Measurements from ENCODE around the gene ANKAR.
"Not testable (repeated sequence)": the region's sequence is repeated elsewhere in the genome, so short reads cannot be mapped to it uniquely, and the experiment has no call there.

The ANKAR gene

DNA sequence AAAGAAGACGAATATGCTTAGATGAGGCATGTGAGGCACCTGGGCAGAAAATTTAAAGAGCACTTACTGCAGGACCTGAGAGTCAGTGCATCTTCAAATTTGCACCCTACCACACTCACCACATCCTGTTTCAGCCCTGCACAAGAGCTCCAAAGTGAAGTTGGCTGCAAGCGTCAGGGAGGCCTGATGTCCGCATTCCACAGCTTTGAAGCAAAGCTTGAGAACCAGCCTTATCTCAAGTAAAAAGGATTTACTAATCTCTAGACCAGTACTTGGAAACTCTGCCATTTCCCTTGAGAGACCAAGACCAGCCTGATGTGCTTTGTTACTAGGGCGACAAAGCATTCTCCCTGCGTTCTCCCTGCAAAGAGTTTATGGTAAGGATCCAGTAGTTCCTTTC is 16.6 kb upstream of the ANKAR start:
- DNase-seq (ENCODE audit: low read depth in 1 of 2, low spot score in 1 of 2): no peak

DNA sequence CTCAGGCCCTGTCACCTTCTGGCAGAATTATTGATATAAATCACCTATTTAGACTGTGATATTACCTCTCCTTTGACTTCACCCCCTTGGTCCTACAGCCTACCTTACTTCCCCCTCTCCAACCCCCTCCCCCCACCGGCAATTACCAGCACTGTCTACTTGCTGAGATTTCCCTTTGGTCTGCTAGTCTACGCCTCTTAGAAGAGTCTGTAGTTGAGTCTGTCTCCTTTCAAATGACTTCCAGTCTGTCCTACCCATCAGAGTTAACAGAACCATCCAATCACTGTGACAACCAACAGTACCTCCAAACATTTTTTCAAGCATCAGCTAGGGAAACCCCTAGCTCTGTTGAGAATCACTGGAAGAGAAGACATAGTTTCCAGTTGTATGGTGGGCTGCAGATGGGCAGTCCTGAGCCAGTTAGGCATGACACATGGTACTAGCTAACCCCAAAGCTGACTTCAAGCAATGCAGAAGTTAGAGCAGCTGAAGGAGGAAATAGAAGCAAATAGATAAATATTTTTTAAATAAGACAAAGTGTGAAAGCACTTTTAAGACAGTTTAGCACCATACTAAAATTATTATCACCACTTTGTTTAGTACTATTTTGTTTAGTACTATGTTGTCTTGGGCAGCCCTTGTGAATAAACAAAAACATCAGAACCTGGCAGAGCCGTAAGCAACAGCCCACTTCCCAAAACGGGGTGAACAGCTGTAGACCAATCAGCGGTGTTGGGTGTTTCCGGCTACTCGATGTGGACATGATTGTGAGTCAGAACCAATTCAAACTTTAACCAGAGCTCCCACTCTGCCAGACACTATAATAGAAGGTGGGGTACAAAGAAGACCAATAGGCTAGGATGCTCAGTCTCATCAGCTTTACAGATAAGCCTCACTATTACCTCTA is 15.9 kb upstream of the ANKAR start:
- DNase-seq (ENCODE audit: low read depth in 1 of 2, low spot score in 1 of 2): no peak

DNA sequence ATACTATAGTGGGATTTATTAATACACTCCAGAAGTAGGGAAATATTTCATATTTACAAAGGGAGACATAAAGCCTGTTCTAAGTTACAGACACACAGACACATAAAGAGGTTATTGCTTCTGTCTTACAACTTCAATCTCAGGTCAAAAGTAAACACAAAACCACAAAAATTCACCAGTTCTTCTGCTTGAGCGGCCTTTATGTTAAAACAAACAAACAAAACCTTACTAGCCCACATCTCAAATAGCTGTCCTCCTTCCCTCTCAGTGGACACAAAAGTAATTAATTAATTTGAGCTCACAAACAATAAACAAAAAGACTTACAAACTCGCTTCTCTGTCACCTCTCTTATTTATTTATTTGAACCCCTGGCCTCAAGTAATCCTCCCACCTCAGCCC is 14.7 kb upstream of the ANKAR start:
- DNase-seq (ENCODE audit: low read depth in 1 of 2, low spot score in 1 of 2): no peak

DNA sequence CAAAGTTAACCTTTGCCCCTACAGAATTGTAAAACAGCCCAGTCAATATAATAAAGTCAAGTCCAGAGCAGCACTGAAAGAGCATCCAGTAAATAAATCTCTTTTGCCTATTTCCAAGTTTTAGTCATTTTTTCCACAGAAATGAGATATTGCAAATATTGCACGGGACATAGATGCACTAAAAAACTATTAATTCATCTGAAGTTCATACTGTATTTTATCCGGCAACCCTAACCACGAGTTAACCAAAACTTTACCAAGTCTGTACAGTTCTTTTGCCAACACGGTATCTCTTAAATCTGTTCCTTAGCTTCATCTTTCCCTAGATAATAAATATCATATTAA is 13.7 kb upstream of the ANKAR start:
- DNase-seq (ENCODE audit: low read depth in 1 of 2, low spot score in 1 of 2): no peak

DNA sequence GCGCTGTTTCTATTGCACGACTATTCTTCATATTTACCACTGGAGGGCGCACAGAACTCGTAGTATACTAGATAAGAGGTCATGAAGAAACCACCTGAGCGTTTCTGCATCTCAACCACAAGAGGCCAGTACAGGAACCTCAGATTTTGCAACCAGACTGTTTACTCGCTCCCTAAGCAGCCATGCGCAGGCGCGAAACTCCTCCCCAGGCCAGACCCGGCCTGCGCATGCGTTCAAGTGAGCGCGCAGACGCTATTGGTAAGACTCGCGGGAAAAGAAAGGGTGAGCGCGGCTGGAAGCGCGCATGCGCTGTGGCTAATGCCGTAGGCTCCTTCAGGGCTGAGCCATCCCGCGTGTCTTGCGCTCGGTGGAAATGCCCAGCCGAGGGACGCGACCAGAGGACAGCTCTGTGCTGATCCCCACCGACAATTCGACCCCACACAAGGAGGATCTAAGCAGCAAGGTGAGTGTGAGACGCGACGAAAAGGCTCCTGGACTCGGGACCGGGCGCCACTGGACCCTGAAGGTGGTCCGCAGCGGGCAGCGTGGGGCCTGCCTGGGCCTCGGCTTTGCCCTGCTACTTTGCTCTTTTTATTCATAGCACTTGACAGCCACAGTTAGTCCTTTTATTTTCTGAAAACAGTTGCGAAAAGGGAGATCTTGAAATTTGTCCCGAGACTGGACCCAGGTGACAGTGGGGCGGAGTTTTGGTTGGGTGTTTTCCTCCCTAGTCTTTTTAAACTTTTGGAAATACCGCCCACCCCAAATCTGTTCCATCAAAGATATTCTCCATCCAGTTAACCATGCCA is 13.1 kb upstream of the ANKAR start, which contains the start of gene ASNSD1:
Gene ASNSD1, plus strand, starts transcription at position 312 of the 809 bp plus-strand sequence. CDS start 4,674 bp downstream, outside the sequence.
- peak; percentile 92 to 98 for DNase-seq (ENCODE audit: low read depth in 1 of 2, low spot score in 1 of 2)

DNA sequence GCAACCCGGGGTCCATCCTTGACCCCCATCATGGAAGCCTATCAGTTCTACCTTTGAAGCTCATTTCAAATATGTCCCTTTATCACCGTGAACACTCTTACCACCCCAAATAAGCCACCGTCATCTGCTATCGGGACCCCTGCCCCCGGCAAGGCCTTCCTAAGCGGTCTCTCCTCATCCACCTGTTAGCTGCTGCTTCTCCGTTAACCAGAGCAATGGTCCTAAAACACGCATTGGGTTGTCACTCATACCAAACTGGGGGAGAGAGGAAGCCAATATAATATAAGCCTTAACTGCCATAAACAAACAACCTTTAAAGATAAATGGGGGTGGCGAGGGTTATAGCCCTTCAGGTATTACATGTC is 12.5 kb upstream of the ANKAR start:
- DNase-seq (ENCODE audit: low read depth in 1 of 2, low spot score in 1 of 2): no peak

DNA sequence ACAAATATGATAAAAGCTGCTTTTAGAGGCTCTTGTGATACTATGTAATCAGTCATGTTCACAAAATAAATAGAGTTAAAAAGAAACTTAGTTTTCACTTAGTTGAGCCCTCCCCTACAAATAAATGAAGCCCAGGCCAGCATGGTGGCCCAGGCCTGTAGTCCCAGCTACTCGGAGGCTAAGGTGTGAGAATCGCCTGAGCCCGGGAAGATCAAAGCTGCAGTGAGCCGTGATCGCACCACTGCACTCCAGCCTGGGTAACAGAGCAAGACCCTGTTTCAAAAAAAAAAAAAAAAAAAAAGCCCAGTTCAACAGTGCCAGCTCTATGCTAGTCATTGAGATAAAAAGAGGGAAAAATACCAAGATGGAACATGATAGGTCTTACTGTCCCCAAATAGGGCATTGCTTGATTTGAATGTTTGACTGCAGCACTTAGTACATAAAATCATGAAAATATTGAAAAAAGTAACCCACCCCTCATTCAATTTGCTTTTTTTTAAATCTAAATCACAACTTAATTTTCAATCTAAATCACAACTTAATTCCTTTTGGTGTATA is 11.7 kb upstream of the ANKAR start:
- DNase-seq (ENCODE audit: low read depth in 1 of 2, low spot score in 1 of 2): no peak

DNA sequence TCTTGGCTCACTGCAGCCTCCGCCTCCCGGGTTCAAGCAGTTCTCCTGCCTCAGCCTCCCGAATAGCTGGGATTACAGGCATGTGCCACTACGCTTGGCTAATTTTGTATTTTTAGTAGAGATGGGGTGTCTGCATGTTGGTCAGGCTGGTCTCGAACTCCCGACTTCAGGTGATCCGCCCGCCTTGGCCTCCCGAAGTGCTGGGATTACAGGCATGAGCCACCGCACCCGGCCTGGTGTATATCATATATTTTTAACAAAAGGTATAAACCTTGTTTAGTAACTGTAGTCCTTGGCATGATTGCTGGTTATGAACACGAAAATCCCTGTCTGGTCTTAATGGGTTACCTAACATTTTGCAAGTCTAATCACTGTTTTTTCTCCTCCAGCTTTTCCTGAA is 11.2 kb upstream of the ANKAR start:
- DNase-seq (ENCODE audit: low read depth in 1 of 2, low spot score in 1 of 2): not testable (repeated sequence)

DNA sequence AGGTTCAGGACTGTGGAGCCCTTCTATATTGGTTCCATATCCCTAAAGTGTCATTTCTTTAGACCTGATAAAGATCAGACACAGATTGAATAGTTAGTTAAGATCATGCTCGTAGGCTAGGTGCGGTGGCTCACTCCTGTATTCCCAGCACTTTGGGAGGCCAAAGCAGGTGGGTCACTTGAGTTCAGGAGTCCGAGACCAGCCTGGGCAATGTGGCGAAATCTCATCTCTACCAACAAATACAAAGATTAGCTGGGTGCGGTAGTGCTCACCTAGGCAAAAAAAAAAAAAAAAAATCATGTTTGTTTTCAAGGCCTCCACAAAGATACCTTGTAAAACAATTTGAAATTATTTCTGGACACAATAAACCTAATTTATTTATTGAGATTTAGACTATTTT is 4.6 kb upstream of the ANKAR start:
- no peak for DNase-seq (ENCODE audit: low read depth in 1 of 2, low spot score in 1 of 2)

DNA sequence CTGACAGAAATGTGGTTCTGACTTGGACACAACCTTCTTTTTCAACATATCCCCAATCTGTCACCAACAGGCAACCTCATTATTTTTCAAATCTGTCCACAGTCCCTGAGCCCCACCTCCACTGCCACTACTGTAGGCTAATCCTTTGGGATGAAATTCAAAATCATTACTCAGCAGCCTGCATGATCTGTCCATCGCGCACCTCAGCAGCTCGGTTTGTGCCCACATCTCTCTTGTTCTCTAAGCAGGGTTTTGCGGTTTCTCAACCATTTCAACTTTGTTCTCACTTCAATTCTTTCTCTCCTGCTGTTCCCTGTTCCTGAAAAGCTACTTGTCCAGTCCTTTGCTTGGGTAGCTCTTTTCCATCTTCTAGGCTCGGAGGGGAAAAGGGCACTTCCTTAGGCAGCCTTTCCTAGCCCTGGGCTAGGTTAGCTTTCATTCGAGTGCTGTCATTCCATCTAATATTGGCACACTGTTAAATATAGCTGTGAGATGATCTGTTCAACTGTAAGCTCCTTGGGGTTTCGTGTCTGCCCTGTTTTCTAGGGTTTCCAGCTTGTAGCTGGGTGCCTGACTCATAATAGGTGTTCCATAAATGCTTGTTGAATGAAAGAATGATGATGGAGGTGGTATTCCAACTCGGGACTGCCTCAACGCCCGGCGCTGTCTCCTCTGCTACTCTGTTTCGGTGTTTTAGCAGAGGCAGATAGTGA is 653 bp upstream of the ANKAR start:
- no peak for DNase-seq (ENCODE audit: low read depth in 1 of 2, low spot score in 1 of 2)

DNA sequence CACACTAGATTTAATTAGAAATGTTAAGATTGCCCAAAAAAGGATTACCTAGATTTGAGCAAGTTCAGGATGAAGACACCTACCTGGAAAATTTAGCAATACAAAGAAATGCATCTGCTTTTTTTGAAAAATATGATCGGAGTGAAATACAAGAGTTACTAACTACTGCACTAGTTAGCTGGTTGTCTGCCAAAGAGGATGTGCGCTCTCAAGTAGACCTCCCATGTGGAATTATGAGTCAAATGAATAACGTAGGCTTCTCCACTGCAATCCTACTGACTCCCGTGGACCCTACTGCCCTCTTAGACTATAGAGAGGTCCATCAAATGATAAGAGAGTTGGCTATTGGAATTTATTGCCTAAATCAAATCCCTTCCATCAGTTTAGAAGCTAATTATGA is 2.0 kb downstream of the ANKAR start:
- no peak for DNase-seq (ENCODE audit: low read depth in 1 of 2, low spot score in 1 of 2)

DNA sequence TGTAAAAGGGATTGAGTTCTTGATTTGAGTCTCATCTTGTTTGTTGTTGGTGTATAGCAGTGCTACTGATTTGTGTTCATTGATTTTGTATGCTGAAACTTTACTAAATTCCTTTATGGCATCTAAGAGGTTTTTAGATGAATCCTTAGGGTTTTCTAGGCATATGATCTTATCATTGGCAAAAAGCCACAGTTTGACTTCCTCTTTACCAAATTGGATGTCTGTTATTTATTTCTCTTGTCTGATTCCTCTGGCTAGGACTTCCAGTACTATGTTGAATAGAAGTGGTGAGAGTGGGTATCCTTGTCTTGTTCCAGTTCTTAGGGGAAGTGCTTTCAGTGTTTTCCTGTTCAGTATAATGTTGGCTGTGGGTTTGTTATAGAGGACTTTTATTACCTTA is 4.8 kb downstream of the ANKAR start:
- DNase-seq (ENCODE audit: low read depth in 1 of 2, low spot score in 1 of 2): no peak

DNA sequence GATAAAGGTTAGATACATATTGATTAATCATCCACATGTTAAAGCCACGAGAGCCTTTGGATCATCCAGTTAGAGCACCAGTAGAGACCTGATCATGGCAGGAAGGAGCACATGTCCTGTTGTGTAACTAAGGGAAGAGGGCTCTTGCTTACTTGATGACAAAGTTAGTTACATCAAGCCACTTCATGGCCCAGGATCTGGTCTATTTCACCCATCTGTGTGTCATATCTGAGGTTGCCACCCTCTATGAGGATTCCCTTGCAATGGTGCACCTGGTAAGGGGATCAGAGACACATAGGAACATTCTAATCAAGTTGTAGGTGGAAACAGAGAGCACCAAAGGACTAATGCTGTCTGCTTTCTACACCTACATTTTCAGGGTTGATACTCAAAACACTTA is 6.7 kb downstream of the ANKAR start:
- DNase-seq (ENCODE audit: low read depth in 1 of 2, low spot score in 1 of 2): no peak

DNA sequence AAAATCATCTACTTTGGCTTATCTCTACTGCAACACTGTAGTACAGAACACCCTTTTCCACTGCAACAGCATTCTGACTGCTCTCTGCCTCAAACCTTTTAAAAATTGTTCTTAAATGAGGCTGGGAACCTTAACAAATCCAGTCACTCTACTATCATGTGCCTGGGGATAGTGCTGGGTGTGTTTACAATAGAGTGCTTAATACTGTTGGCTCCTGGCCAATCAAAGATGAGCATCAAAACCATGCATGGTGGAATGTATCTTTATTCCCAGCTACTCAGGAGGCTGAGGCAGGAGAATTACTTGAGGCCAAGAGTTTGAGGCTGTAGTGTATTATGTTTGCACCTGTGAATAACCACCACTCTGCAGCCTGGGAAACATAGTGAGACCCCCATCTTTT is 7.4 kb downstream of the ANKAR start:
- DNase-seq (ENCODE audit: low read depth in 1 of 2, low spot score in 1 of 2): no peak

DNA sequence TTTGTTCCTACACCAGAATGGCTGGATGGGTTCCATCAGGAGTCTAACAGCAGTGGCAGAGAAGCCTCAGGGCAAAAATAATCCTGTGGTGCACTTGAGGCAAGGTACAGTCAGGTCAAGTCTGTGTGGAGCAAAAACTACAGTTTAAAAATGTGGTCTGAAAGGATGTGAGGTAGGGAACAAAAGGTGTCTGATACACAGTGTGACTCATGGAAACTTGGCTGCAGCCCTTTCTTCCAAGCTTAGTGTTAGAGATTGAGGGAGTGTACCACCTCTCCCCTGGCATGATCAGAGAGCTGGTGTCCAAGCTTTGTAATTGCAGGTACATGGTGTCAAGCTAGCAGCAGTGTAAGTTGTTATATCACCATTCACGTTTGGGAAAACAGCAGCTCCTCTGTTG is 8.9 kb downstream of the ANKAR start:
- DNase-seq (ENCODE audit: low read depth in 1 of 2, low spot score in 1 of 2): no peak

DNA sequence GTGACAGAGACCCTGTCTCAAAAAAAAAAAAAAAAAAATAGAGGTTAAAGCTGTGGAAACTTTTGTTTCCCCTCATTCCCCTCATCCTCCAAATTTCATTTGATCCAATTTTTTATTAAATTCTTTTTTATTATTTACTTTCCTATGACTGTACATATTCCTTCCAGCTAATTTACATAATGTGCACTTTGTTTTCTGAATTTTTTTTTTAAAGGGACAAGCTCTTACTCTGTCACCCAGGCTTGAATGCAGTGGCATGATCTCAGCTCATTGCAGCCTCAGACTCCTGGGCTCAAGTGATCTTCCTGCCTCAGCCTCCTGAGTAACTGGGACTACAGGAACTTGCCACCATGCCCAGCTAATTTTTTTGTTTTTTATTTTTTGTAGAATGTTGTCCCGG is 10.3 kb downstream of the ANKAR start:
- no peak for DNase-seq (ENCODE audit: low read depth in 1 of 2, low spot score in 1 of 2)

DNA sequence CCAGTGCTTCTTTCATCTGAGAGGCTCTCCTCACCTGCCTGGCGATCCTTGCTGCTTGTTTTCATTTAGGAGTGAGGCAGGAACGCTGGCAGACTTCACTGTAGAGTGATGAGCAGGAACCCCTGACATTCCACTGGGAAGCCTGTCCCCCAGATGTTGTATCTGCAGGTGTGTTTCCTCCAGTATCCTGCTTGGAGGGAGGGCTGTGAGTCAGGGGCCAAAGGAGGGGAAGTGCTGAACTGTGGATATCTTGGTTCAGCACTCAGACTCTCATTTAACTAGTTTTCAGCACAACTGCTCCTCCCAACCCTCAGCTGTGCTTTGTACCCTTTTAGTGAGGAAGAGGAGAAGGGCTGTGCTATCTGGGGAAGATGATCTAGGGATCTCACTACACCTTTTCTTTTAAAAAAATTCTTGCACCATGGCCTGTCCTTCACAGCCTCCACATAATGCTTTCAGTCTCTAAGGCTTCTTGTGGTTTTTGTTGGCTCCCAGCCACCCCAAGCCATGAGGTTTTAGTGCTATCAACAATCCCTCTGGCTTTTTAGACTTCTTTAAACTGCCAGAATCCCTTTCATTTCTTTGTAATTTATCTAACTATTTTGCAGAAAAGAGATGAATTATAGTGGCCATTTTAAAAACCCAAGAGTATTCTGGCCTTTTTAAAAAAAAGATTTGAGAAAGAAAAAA is 11.2 kb downstream of the ANKAR start:
- no peak for DNase-seq (ENCODE audit: low read depth in 1 of 2, low spot score in 1 of 2)

DNA sequence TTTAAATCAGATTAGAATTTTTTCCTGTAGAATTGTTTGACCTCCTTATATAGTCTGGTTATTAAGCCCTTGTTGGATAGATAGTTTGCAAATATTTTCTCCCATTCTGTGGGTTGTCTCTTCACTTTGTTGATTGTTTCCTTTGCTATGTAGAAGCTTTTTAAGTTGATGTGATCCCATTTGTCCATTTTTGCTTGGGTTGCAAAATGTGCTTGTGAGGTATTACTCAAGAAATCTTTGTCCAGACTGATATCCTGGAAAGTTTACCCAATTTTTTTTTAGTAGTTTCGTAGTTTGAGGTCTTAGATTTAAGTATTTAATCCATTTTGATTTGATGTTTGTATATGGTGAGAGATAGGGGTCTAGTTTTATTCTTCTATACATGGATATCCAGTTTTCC is 13.3 kb downstream of the ANKAR start:
- DNase-seq (ENCODE audit: low read depth in 1 of 2, low spot score in 1 of 2): not testable (repeated sequence)

DNA sequence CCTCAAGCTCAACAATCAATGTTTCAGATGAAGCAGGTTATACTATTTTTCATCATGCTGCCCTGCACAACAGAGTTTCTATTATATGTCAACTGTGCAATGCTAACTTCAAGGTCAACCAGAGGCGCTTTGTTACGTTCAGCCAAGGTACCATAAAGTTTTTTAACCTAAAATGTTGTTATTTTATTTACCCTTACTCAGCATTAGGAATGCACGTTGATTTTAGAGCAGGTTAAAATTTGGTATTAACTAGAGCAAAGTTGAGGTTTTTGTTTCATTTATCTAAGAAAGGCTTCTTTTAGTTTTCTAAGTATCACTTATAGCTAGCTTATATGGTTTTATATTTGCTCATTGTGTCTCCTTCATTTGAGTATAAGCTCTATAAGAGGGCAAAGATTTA is 21.8 kb downstream of the ANKAR start:
- DNase-seq (ENCODE audit: low read depth in 1 of 2, low spot score in 1 of 2): no peak

DNA sequence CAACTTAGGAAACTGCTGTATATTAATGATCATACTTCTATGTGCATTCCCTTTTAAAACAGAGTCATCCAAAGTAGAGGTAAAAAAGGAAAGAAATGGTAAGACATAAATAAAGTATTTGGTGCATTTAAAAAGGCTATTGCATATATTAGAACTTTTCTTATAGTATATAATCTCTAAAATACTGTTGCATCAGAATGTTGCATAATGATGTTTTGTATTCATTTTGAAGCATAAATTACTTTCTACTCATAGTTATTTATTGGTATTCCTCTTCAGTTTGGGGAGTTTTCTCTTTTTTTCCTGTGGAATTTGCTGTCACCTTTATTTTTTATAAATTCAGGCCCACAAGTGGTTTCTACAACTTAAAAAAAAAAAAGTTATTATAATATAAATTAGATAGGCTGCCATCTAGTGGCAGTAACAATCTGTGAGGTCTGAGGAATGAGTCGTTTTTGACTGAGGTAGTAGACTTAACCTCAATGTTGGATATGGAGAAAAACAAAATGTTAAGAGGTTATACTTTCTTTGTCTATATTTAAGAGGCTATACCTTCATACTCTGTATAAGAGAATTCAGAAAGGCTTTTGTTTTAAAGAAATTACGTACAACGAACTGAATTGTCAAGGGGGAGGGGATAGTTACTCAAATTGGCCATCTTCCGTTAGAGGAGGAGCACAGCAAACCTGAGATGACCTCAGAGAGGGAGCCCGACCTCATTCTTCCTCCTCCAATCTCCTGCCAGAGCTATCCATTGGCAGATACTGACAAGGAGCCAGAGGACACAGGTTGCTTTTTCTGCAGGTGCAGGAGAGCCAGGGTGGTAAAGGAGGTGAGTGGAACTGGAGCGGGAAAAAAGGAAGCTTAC is 23.8 kb downstream of the ANKAR start:
- peak in 1 of 2 donors; percentile 40 for DNase-seq (ENCODE audit: low read depth in 1 of 2, low spot score in 1 of 2)
